ENCODE results near the gene VPS4B.
"Not testable (repeated sequence)": the region's sequence is repeated elsewhere in the genome, so short reads cannot be mapped to it uniquely, and the experiment has no call there.

Gene VPS4B

GRCh38 chr18:63367053-63367953 lies 55.0 kb downstream of the VPS4B start, which contains the start of gene KDSR:
KDSR (minus strand) TSS chr18:63367206; CDS start chr18:63367118, 88 bp downstream.
- DNase-seq (ENCODE audit: low read depth), result peak; percentile 83

DNA sequence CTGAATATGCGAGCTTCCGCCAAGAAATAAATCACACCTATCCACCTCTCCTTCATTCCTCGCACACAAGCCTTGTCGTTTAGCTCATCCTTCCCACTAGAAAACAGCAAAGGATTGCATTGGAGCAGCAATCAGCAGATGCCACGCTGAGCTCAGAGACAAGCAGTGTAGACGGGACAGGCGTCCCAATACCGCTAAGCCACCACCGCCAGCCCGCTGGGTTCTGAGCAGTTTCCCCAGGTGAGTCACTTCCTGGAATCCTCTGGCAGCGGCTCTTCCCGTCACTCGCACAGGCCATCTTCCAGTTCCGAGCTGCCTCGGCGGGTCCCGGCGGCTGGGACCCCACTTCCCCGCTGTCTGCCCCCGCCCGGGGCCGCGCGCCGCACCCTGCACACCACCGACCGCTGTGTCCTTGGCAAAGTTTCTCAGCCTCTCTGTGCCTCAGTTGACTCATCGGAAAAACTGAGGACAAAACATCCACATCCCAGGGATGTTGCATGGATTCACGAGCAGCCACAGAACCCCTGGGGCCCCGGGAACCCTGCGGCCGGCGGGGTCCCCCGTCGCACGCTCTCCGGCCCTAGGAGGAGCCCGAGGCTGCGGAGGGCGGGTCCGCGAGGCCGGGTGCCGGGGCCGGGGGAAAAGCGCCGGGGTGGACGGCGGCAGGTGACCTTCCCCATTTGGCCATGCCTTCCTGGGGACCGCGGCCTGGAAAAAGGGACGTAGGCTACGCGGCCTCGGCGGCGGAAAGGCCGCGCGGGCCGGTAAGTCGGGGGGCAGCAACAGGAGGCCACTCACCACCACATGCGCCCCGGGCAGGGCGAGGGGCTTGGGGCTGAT lies 55.8 kb downstream of the VPS4B start:
- DNase-seq (ENCODE audit: low read depth), result peak; percentile 67

DNA sequence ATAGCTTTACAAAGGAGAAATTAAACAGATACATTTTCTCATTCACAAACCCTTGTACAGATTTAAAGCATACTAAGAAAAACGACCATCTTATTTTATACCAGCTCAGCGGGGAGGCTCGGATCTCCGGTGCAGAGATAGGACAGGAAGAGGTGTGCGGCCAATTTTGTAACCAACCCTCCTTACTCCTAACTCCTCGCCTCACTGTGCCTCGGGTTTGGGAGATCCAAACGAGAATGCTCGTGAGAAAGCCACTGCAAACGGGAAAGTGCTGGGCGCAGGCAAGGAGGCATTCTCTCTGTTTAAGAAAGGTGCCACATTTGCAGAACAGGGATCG lies 56.4 kb downstream of the VPS4B start:
- peak; percentile 1 for DNase-seq (ENCODE audit: low read depth)

GRCh38 chr18:63363951-63364350 lies 58.3 kb downstream of the VPS4B start:
- DNase-seq (ENCODE audit: low read depth), result no peak

GRCh38 chr18:63363420-63363819 lies 58.9 kb downstream of the VPS4B start:
- not testable (repeated sequence) for DNase-seq (ENCODE audit: low read depth)

DNA sequence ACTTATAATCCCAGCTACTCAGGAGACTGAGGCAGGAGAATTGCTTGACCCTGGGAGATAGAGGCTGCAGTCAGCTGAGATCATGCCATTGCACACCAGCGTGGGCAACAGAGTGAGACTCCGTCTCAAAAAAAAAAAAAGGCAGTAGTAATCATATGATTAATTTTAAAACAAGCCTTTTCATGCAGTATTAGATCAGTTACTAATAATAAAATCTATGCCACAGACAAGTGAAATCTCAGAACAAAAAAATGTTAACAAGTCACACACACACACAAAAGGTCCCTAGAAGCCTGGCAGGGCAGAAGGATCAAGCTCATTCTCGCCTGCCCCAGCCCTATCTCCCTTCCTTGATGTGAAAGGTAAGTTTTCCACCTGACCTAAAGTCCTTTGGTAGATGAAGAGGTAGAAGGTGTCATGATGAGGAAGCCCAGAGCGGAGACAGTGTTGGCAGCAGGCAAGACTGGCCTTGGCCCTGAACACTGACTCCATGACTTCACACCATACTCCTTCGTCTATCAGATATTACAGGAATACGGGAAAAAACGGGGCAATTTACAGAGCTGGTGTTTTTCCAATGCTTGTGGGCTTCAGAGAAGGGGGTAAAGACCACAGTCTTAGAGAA lies 65.9 kb downstream of the VPS4B start:
- no peak for DNase-seq (ENCODE audit: low read depth)

DNA sequence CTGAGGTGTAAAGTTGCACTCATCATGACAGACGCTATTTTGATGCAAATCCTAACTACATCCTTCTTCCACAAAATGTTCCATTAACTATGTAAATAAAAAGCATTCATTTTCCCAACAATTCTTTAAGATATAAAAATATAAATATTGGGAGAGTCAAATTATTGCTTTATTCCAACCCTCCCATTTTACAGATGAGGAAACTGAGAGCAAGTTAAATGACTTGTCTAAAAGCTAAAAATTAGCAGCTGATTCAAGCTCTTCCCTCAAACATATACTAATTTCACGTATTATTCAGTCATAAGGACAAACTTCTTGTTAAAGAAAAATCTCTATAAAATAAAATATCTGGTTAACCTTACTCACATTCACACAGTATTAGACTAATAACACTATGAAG lies 72.0 kb downstream of the VPS4B start:
- no peak for DNase-seq (ENCODE audit: low read depth)

- DNase-seq (ENCODE audit: low read depth), result no peak
These were observed 73.7 kb downstream of the VPS4B start for GRCh38 chr18:63348508-63349136.

DNA sequence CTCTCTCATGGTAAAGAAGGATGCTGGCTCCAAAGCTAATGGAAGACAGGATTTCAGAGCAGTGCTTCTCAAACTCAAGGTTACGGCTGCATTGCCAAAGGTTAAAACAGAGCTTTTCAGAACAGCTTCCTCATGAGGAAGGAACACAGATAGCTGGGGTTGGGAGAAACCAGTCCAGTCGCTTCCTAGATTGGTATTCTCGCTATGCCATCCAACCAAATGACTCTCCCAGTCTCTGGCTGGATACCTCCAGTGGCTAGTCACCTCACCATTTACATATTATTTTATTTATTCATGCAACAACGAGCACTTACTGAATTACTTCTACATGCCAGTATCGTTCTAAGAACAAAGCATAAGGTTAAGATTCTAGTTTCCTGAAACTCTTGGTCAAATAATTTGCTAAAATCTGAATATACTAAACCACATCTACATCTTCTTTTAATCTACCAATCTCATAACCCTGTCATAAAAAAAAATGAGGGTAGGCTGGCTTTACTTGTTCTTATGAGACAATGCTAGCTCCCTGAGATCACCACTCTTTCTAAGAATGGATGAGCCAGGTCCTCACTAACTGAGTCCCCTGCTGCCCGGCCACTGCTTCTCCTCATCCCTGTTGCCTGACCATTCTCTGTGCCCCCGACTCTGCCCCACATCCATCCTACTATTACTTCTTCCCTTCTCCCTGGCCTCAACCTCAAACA lies 75.6 kb downstream of the VPS4B start:
- DNase-seq (ENCODE audit: low read depth), result no peak

GRCh38 chr18:63346031-63346430 lies 76.2 kb downstream of the VPS4B start:
- DNase-seq (ENCODE audit: low read depth), result no peak

DNA sequence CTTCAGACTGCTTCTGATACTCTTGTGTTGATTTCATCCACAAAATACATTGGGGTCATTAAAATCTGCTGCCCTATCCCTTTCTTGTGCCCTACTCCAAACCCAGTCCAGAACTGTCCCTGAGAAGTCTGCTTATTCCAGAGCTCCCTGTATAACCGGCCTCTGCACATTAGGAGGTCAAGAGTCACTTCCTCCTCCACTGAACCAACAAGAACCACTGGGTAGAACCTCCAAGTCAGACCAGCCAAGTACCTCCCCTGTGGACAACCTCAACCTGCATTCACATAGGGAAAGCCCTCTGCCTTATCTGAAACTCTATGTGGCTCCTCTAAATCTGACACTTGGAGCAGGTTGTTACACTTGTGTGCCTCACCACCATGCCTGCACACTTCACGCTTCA lies 77.4 kb downstream of the VPS4B start:
- DNase-seq (ENCODE audit: low read depth), result no peak

GRCh38 chr18:63344263-63344662 lies 78.0 kb downstream of the VPS4B start:
- no peak for DNase-seq (ENCODE audit: low read depth)

GRCh38 chr18:63342206-63342605 lies 80.1 kb downstream of the VPS4B start:
- no peak for DNase-seq (ENCODE audit: low read depth)

DNA sequence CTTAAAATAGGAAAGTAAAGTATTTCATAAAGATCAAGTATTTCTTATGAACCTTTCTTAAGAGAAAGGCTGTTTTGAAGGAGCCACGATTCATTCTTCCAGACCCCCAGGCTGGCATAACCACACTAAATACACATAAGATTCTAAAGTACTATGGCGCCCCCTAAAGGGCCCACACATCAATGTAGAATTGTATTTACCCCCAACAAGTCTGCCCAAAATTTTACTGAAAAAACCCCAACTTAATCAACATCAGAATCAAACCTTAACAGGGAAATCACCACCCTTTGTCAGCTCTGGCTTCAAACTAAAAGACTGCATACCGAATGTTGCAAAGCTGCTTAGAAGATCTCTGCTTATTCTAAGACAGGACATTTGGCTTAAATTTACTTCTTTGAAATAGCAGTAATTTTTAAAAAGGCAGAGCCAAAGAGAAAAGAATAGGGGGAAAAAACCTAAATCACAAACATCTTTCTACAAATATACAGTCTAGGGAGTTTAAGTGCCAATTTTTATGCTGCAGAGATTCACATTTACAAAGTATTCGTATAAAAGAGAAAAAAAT lies 82.3 kb downstream of the VPS4B start:
- DNase-seq (ENCODE audit: low read depth), result no peak
